SJCRH30 (cell line): ENCODE data around the gene STK35. TPM values are rescaled to one million over a fixed set of nuclear protein-coding genes. Genes with fewer than 3 reads are reported as not detected.

Source experiments
- DNase-seq, 2 experiments: peaks; one replicate each; pipeline ENCODE4 v3.0.0-alpha.2; 2015 to 2020
- H3K27ac ChIP-seq: fragments of 250-450 bp; sonication (Bioruptor Pico); 2 replicates; pipeline ENCODE4 v1.5.1; 2020; ENCODE audit warnings: mild to moderate bottlenecking, moderate library complexity
- H3K27me3 ChIP-seq: fragments of 250-450 bp; sonication (Bioruptor Pico); 2 replicates; pipeline ENCODE4 v1.5.1; 2020; ENCODE audit warnings: mild to moderate bottlenecking, moderate library complexity
- H3K36me3 ChIP-seq: fragments of 250-450 bp; sonication (Bioruptor Pico); 2 replicates; pipeline ENCODE4 v1.5.1; 2020; ENCODE audit warnings: mild to moderate bottlenecking, moderate library complexity
- H3K4me1 ChIP-seq: fragments of 250-450 bp; sonication (Bioruptor Pico); 2 replicates; pipeline ENCODE4 v1.5.1; 2020; ENCODE audit warnings: mild to moderate bottlenecking, moderate library complexity
- H3K4me3 ChIP-seq: fragments of 250-450 bp; sonication (Bioruptor Pico); 2 replicates; pipeline ENCODE4 v1.5.1; 2020; ENCODE audit warnings: mild to moderate bottlenecking, moderate library complexity
- H3K9me3 ChIP-seq: fragments of 250-450 bp; sonication (Bioruptor Pico); replicated peaks from 2 replicates; pipeline ENCODE4 v1.5.1; 2020; ENCODE audit warnings: mild to moderate bottlenecking, moderate library complexity
- total RNA-seq: library from RNA; depleted of rRNA; stranded (reverse); fragments of >200 nt; shearing (Covaris generic); gene quantifications from 2 replicates; pipeline ENCODE4 v1.2.3, GENCODE V29; 2014

Gene STK35
- total RNA-seq, 1 experiment from 2014 or later = 19.1 TPM

DNA sequence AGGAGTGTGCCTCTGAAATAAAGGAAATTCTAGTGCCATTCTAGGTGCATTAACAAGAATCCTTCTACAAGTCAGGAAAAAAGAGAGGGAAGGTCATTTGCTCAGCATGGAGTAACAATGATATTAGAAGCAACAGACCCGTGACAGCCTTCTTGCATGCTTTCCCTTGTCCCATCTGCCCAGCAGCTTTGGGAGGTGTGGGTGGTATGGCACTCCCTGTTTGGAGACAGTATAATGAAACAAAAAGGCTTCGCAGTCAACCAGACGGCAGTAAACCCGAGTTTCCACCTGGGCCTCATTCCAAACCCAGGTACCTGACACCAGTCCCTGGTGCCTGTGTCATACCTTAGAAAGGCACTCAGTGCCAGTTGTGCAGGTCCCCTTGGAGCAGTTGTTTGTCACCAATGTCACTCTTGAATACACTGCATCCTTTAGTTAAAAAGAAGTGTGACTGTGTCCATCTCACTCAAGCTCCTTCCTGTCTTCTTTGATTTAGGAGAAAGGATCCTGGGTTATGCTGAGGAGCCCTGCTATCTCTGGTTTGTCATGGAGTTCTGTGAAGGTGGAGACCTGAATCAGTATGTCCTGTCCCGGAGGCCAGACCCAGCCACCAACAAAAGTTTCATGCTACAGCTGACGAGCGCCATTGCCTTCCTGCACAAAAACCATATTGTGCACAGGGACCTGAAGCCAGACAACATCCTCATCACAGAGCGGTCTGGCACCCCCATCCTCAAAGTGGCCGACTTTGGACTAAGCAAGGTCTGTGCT is 14.7 kb downstream of the STK35 start:
- Histone ChIP-seq H3K36me3 (peaks cover 27% of the 10 kb centered on the region), H3K9me3 (no peaks in the 10 kb centered on the region), H3K27ac (no peak overlapping the region), H3K4me3 (no peak overlapping the region), H3K4me1 (no peaks in the 10 kb centered on the region), H3K27me3 (no peaks in the 10 kb centered on the region)
- no peak for DNase-seq

DNA sequence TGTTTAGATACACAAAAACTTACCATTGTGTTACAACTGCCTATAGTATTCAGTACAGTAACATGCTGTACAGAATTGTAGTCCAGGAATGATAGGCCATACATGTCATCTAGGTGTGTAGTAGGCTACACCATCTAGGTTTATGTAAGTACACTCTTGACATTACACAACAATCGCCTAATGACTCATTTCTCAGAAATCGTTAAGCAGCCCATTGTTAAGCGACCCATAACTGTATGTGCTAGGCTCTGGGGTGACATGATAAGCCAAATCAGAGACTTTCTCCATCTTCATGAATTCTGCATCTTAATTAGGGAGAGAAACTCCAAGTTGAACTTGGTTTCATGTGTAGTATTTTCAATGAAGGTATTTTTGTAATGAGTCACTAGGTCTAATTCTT is 17.2 kb downstream of the STK35 start:
- no peak for DNase-seq
- Histone ChIP-seq H3K9me3 (no peaks in the 10 kb centered on the region), H3K4me1 (no peaks in the 10 kb centered on the region), H3K4me3 (no peak overlapping the region), H3K27ac (no peak overlapping the region), H3K27me3 (no peaks in the 10 kb centered on the region), H3K36me3 (peaks cover 26% of the 10 kb centered on the region)

- Histone ChIP-seq H3K9me3 (no peaks in the 10 kb centered on the region), H3K4me1 (no peaks in the 10 kb centered on the region), H3K27me3 (no peaks in the 10 kb centered on the region), H3K27ac (no peak overlapping the region), H3K36me3 (peaks cover 15% of the 10 kb centered on the region), H3K4me3 (no peak overlapping the region)
- no peak for DNase-seq
Observed at GRCh38 chr20:2122936-2123335, 21.3 kb downstream of the STK35 start.

GRCh38 chr20:2123720-2124119 is 22.1 kb downstream of the STK35 start:
- Histone ChIP-seq H3K27ac (no peak overlapping the region), H3K36me3 (peaks cover 9% of the 10 kb centered on the region), H3K9me3 (no peaks in the 10 kb centered on the region), H3K4me1 (no peaks in the 10 kb centered on the region), H3K4me3 (no peak overlapping the region), H3K27me3 (no peaks in the 10 kb centered on the region)
- DNase-seq = no peak

DNA sequence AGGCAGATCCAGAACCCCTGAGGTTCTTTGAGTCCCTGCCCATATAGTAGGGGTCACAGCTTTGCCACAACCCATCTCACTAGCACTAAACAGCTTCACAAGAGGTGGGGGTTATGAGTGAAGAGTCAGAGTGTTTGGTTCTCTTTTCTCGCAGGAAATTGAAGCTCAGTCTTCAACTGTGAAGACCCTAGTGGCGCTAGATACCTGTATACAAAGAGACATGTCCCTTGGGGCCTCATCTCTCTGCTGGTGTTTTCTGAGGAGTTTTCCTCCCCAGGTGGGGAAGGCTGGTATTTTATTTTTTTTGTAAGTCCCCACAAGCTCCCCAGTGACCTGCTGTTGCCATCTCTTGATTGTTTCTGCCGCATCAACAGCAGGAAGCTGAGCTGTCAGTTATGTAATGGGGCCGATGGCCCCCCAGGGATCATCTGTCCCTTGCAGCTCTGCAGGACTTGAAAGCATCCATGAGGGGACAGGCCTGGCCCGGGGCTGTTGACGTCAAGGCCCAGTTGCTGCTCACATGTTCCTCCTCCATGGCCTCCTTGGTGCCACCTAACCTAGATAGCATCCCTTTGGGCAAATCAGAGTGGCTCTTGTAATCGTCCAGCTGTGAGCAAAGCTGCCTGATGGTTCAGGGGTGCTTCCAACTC is 23.1 kb downstream of the STK35 start:
- Histone ChIP-seq H3K36me3 (peaks cover 5% of the 10 kb centered on the region), H3K9me3 (no peaks in the 10 kb centered on the region), H3K4me3 (no peak overlapping the region), H3K27ac (no peak overlapping the region), H3K27me3 (no peaks in the 10 kb centered on the region), H3K4me1 (no peaks in the 10 kb centered on the region)
- no peak for DNase-seq

DNA sequence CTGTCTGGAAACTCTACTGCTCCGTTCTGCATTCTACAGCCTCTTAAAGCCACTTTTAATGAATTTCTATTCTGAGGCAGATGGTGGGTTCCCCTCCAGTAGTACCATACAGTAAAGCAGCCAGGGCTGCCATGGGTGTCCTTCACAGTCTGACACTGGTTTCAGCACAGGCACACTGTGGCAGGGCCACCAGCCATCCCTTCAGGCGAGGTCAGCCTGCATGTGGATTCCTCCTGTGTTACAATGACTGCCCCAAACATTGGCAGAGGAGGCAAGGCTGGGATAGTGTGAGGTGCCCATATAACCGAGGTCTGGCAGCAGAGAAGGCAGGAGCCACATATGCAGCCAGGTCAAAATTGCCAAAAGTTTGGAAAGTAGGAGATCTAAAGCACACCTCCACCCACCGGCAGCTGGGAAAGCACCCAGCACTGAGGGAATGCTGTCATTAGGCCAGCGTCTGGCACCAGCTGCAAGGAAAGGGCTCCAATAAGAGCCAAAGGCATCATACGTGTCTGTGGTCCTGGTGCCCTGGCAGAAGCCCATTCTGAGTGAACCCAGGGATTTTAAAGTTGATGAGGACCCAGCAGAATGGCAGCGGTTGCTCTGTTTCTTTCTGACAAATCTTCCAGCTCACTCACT is 24.0 kb downstream of the STK35 start:
- Histone ChIP-seq H3K9me3 (no peaks in the 10 kb centered on the region), H3K4me3 (no peak overlapping the region), H3K36me3 (peaks cover 5% of the 10 kb centered on the region), H3K4me1 (no peaks in the 10 kb centered on the region), H3K27ac (no peak overlapping the region), H3K27me3 (no peaks in the 10 kb centered on the region)
- no peak for DNase-seq

DNA sequence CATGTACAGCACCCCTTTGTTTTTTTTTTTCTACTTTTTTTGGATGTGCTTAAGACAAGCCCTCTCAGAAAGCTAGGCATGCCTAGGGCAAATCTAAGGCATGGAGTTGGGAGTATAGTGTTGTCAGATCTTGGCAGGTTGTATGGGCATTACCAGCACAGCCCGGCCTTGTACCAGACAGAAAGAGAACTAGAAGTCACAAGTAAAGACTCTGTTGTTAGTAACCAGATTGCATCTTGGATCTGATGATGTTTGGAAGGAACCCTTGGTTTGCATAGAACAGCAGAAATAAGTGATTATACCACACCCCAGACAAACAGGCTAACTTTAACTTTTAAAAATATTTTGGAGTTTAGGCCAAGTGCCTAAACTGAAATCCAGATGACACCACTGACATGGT is 25.6 kb downstream of the STK35 start:
- H3K4me1 ChIP-seq = no peaks in the 10 kb centered on the region
- H3K27ac ChIP-seq = no peak overlapping the region
- no peak overlapping the region for H3K4me3 ChIP-seq
- no peaks in the 10 kb centered on the region for H3K9me3 ChIP-seq
- no peak for DNase-seq
- H3K36me3 ChIP-seq = peaks cover 5% of the 10 kb centered on the region
- H3K27me3 ChIP-seq = no peaks in the 10 kb centered on the region

- no peak for DNase-seq
- Histone ChIP-seq H3K27ac (no peak overlapping the region), H3K27me3 (no peaks in the 10 kb centered on the region), H3K36me3 (peaks cover 5% of the 10 kb centered on the region), H3K4me3 (no peak overlapping the region), H3K4me1 (no peaks in the 10 kb centered on the region), H3K9me3 (no peaks in the 10 kb centered on the region)
Observed at GRCh38 chr20:2128542-2128941, 26.9 kb downstream of the STK35 start.

- H3K27ac ChIP-seq = no peak overlapping the region
- peaks cover 5% of the 10 kb centered on the region; the same call in 1 of the 2 replicates for H3K36me3 ChIP-seq
- no peaks in the 10 kb centered on the region for H3K27me3 ChIP-seq
- H3K4me1 ChIP-seq = no peaks in the 10 kb centered on the region
- no peak overlapping the region for H3K4me3 ChIP-seq
- no peaks in the 10 kb centered on the region for H3K9me3 ChIP-seq
- no peak for DNase-seq
Observed at GRCh38 chr20:2130062-2130591, 28.5 kb downstream of the STK35 start.

GRCh38 chr20:2130683-2131082 is 29.1 kb downstream of the STK35 start:
- Histone ChIP-seq H3K36me3 (peaks cover 5% of the 10 kb centered on the region; the same call in 1 of the 2 replicates), H3K9me3 (no peaks in the 10 kb centered on the region), H3K27ac (no peak overlapping the region), H3K27me3 (no peaks in the 10 kb centered on the region), H3K4me3 (no peak overlapping the region), H3K4me1 (no peaks in the 10 kb centered on the region)
- DNase-seq = no peak

DNA sequence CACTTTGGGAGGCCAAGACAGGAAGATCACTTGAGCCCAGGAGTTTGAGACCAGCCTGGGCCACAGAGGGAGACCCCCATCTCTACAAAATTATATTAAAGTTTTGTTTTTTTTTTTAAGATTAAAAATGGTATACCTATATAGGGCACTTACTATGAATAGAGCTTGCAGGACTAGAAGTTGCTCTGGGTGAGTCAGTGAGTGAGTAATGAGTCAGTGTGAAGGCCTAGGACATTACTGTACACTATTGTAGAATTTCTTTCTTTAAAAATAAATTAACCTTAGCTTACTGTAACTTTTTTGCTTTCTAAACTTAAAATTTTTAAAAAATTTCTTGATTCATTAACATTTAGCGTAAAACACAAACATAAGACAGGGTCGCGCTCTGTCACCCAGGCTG is 29.7 kb downstream of the STK35 start:
- no peak for DNase-seq
- peaks cover 5% of the 10 kb centered on the region for H3K36me3 ChIP-seq
- no peaks in the 10 kb centered on the region for H3K9me3 ChIP-seq
- no peaks in the 10 kb centered on the region for H3K27me3 ChIP-seq
- H3K4me1 ChIP-seq = no peaks in the 10 kb centered on the region
- no peak overlapping the region for H3K4me3 ChIP-seq
- no peak overlapping the region for H3K27ac ChIP-seq

DNA sequence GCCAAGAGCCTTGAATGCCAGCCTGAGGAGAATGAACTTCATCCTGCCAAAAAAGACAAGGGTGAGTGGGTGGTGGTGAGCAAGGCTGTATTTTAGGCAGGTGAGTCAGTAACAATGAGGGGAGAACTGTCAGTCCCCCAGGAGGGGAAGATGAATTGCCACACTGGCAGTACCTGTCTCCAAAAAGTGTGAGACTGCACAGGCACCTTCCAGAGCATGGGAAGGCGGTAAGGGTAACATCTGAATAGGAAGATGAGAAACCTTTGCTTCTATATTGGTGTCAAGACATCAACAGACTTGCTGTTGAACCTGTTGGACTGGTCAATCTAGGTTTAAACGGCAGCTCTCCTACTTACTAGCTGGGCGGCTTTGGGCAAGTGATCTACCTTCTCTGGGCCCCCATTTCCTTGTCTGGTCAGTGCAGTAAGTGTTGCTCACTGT is 30.9 kb downstream of the STK35 start:
- H3K4me1 ChIP-seq = no peaks in the 10 kb centered on the region

DNA sequence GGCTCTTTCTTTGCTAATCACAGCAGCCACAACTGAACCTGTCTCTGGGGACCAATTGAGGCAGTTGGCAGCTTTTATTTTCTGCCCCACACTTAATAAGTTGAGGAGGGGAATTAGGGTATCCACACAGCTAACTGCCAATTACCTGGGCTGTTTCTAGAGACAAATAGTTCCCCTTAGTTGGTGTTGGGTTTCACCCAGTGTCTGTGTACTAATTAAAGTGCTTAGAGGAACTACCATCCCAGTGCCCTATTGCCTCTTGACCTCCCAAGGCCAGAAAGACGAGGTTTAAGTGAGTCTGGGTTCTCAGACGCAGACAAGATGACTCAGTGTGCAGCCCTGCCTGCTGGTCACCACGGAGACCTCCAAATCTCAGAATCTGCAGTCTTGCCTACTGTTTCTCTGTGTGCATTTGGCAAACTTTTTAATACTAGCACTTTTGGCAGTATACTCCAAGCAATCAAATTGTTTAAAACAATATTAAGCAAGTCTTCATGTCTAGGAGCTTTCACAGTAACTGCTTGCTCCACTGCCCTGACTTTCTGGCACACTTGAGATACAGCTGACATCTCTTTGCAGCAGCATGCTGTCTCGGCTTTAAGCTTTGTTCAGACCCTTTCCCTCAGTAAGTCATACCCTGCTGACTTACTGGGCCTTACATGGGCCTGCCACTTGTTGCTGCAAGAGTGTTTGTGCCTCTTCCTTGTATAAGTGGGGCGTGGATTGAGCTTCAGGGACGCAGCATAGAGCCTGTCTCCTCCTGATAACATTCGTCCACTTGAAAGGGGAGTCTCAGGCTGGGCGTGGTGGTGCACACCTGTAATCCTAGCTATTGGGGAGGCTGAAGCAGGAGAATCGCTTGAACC is 31.9 kb downstream of the STK35 start:
- Histone ChIP-seq H3K27me3 (no peaks in the 10 kb centered on the region), H3K4me1 (no peaks in the 10 kb centered on the region), H3K27ac (no peak overlapping the region), H3K9me3 (no peaks in the 10 kb centered on the region), H3K36me3 (no peaks in the 10 kb centered on the region; the same call in 1 of the 2 replicates), H3K4me3 (no peak overlapping the region)
- no peak for DNase-seq

More for the DNA sequence above, 30.9 kb downstream of the STK35 start:
- no peak overlapping the region for H3K27ac ChIP-seq
- H3K9me3 ChIP-seq = no peaks in the 10 kb centered on the region
- no peak overlapping the region for H3K4me3 ChIP-seq
- no peaks in the 10 kb centered on the region for H3K27me3 ChIP-seq
- DNase-seq = no peak
- peaks cover 5% of the 10 kb centered on the region for H3K36me3 ChIP-seq

DNA sequence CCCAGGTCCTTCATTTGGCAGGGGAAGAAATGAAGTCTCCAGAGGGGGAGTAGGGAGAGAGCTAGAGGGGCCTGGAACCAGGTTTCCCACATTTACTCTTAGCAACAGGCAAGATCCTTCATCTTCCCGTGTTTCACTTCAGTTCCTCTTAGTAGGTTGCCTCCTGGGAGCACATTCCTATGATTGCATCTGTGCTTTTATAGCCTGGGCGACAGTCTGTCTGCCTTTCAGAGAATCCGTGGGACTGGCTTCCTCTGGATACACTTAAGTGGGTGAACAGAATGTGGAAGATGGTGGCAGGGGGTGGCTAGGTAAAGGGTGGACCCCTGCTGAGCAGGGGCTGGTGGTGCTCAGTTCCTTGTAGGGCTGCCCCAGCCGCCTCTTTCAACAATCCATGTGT is 33.4 kb downstream of the STK35 start:
- Histone ChIP-seq H3K9me3 (no peaks in the 10 kb centered on the region), H3K36me3 (no peaks in the 10 kb centered on the region; the same call in 1 of the 2 replicates), H3K4me3 (no peak overlapping the region), H3K4me1 (no peaks in the 10 kb centered on the region), H3K27me3 (no peaks in the 10 kb centered on the region), H3K27ac (no peak overlapping the region)
- no peak for DNase-seq
